Middle frontal gyrus (tissue), 1 donor: ENCODE results near the gene GAMT.

ENCODE experiments used
- DNase-seq: peaks from one replicate; pipeline ENCODE4 v3.0.0-alpha.2; 2015; ENCODE audit warnings: low spot score; ENCODE audit errors: extremely low spot score

GAMT gene

DNA sequence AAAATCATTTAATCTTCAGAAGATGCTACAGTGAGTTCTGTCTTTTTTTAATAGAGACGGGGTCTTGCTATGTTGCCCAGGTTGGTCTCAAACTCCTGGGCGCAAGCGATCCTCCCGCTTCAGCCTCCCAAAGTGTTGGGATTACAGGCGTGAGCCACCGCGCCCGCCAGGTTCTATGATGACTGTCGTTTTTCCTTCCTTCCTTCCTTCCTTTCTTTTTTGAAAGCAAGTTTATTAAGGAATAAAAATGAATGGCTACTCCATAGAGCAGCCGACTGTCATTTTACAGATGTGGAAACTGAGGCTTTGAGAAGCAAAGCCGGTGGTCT lies 511 bp upstream of the GAMT start:
- DNase-seq = no peak

DNA sequence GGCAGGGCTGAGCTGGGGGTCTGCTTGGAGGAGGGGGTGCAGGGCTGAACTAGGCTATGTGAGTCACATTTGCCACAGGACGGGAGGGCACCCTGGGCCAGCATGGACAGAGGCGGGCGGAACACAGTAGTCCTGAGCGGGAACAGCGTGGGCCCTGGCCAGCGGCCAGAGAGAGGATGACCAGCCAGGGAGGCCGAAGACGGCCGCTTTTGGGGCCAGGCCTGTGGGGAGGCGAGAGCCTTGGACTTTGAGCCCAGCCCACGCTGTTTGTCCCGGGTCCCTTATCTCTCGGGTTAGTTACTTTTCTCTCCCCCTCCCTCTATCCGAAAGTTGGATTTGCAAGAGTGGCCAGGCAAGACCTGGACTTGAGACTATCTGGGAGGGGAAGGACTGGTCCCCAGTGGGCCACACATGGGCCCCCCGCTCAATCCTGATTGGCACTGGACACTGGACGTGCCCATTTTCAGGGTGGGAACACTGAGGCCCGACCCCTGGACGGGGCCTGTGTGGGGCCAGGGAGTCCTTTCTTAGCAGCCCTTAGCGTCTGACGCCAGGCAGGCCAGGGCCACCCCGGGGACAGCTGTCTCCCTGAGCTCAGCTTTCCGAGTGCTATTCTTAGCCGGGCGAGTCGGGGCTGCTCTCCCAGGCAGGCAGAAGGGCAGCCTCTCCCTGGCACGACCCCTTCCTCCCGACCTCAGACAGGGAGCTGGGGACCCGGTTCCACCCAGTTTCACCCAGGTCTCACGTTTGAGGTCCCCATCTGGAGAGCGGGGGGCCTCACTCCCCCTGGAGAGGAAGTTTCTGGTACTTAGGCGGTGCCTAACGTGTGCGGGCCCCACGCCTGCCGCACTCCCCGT lies 833 bp downstream of the GAMT start:
- no peak for DNase-seq

DNA sequence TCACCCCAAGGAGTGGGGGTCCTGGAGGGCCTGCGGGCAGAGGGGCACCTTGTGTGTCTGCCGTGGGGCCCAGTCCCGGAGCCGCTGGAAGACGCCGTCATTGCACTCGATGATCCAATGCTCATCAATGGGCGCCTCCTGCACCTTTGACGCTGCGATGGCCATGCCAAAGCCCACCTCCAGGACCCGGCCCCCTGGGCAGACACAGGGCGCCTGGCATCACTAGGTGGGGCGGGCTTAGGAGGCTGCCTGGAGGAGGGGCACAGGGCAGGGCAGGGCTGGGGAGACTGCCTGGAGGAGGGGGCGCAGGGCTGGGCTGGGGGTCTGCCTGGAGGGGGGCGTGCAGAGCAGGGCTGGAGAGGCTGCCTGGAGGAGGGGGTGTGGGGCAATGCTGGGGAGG lies 1.6 kb downstream of the GAMT start:
- DNase-seq = no peak

DNA sequence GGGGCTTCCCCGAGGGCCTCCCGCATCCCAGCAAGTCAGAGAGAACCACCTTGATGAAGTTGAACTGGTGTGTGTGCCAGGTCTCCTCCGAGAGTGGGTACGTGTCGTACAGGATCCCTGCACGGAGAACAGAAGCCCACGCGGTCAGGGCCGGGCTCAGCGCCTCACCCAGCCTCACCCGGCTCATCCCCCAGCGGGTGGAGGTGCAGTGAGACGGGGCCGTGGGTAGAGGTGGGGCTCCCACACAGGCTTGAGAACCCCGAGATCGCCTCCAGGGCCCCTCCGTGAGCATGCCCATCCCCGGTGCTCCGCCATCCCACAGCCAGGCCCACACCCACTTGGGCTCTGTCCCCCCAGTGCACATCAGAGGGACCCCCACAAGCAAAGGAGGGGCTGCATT lies 2.3 kb downstream of the GAMT start:
- DNase-seq = no peak

DNA sequence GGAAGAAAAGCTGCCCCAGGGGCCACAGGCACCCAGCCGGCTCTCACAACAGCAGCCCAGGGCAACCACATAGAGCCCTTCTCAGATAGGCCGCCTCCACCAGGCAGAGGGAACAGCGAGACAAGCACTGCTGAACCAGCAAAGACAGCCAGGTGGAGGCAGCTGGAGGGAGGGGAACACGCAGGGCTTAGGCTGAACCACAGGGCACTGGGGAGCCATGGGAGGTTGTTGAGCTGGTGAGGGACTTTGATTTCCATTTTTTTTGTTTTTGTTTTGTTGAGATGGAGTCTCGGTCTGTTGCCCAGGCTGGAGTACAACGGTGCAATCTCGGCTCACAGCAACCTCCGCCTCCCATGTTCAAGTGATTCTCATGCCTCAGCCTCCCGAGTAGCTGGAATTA lies 3.5 kb downstream of the GAMT start:
- no peak for DNase-seq

DNA sequence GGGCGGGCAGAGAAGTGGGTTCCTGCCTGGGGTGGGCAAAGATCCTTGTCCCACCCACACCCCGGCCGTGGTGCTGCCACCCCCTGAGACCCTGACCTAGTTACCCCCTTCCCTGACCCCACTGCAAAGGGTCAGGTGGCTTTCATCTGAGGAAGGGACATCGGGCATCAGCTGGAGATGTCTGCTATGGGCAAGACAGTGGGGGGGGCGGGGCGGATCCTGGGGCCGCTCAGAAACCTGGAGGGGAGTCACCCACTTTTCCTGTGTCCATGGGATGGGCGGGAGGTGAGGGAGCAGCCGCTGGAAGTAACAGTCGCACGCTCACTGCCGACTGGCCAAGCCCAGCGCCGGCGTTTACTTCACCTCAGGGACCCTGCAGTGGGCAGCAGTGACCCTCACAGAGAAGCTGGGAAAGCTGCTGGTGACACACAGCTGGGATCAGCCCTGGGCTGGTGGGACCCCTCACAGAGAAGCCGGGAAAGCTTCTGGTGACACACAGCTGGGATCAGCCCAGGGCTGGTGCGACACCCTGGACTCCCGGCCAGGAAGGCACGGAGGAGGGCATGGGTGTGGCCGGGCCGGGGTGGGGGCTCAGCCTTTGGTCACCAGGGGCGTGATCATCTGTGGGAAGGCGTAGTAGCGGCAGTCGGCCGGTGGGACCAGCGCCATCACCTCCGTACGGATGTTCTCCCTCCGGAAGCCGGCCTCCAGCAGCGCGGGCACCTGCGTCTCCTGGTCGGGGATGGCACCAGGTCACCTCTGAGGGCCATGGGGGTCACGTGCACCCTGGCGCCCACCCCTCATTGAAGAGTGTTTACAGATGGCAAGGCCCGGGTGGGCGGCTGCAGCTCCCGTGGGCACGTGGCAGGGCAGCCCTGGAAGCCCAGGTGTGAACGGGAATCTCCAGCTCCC lies 4.3 kb downstream of the GAMT start:
- DNase-seq = no peak

DNA sequence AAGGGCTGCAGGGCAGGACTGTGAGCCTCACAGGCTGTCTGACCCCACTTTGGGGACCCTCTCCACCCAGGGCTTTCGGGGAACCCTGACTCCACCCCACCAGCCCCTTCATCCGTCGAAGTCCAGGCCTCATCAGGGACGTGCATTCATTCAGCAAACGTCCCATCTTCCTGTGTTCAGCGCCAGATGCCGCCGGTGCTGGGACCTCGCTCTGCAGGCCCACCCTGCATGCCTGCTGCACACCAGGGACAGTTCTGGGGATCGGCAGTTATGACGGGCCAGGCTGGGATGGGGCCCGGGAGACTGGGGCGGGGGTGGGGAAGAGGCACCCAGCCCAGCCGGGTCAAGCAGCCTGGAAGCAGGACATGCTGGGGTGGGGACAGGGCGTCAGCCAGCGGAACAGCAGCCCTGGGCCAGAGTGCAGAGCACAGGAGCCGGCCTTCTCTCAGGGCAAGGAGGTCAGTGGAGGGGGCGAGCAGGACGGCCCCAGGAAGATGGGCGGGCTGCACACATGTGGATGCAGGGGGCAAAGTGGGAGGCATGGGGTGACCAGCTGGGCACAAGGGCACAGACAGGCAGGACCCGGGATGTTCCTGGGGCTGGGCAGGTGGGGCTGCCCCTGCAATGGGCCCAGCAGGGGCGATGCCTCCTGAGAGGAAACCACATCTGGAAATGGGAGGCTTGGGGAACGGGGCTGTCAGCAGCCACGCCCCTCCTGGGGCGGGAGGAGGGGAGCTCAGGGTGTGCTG lies 5.1 kb downstream of the GAMT start:
- DNase-seq = no peak

DNA sequence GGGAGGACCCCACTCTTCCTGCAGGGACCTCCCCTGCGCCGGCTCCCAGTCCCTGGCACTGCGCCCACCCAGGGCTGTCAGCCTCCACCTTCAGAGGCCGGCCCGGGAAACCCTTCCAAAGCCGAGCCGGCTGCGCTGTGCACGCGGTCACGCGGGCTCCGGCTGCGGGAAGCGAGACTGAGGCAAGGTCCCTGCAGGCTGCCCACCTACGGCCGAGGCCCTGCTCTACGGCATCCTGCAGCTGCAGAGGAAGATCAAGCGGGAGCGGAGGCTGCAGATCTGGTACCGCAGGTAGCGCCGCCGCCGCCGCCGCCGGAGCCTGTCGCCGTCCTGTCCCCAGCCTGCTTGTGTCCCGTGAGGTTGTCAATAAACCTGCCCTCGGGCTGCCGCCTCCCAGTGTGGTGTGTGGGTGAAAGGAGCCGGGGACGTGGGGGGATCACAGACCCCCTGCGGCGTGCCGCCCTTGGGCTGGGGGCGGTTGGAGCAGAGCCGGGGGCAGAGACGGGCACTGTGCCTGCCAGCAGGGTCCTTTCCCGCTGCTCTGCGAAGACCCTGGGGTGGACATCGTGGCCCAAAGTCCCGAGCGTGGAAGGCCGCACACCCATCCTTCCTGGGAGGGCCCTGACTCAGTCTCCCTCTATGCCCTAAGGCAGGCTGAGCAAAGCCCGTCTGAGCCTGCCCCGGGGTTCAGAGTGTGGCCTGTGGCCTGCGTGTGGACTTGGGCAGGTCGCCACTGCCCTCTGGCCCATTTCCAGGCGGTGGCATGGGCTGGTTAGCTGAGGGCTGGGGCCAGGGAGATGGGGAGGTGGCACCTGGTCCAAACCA lies 5.9 kb downstream of the GAMT start:
- DNase-seq = no peak

DNA sequence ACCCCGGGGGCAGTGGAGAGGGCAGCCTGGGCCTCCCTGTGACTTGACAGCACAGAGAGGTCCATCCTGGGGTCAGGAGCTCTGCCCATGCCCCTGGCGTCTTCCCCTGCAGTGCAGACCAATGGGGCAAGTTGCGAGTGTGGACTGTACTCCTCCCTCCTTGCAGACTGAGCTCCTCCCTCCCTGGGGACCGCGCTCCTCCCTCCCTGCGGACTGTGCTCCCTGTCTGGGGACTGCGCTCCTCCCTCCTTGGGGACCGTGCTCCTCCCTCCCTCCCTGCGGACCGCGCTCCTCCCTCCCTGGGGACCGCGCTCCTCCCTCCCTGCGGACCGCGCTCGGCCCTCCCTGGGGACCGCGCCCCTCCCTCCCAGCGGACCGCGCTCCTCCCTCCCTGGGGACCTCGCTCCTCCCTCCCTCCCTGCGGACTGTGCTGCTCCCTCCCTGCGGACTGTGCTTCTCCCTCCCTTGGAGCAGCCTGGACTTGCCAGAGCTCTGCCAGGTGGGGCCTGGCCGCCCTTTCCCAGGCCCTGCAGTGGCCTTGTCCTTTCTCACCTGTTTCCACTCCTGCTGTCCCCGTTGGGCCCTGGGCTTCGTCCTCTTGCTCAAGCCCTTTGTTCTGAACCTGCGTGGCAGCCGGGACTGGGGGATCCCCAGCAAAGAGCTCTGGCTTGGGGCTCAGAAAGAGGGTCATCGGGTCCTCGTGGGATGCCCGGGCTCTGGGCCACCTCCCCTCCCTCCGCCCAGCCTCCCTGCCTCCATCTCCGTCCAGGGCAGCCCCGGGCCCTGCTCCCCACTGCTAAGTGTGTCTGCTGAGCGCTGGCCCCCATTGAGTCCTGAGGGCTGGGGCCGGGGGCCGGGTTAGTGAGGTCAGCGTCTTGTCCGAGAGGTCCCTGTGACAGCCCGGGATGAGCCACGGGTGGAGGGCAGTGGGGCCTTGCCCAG lies 6.8 kb downstream of the GAMT start:
- no peak for DNase-seq

DNA sequence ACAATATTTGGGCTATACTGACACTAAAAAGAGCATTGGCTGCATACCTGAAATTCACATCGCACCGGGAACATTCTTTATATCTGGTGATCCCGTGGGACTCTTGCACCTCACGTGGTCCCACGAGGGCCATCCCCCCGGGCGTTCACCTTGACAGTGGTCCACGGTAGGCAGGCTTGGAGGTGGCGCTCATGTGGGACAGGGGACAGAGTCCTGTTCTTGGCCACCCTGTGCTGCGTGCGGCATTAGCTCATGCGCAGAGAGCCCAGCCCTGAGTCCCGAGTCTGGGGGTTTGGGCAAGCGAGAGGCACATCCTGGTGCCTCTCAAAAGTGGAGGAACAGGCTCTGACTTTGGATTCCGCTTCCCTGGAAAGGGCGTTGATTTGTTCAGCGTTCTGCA lies 7.5 kb downstream of the GAMT start:
- no peak for DNase-seq

DNA sequence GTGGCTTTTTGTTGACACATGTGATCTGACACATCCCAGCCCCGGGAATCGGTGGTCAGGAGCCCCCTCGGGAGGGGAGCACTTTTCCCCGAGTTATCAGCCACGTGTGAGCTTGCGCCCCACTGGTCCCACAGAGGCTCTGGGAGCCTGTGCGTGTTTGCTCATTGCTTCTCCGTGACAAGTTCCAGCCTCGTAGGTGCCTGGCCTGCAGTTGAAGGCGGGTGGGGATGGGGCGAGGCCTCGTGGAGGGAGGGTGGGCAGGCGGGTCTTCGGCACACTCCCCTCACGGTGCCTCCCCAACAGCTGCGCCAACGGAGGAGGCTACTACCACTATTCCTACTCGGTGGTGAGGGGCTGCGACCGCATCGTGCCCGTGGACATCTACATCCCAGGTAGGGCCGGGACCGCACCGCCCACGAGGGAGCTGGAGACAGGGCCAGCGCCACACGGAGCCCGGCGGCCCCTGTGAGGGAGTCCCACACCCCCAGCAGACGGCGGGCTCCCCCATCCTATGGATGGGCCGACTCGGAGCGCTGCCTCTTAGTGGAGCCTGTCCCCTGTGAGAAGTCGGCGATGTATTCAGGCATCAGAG lies 8.3 kb downstream of the GAMT start:
- DNase-seq = no peak

DNA sequence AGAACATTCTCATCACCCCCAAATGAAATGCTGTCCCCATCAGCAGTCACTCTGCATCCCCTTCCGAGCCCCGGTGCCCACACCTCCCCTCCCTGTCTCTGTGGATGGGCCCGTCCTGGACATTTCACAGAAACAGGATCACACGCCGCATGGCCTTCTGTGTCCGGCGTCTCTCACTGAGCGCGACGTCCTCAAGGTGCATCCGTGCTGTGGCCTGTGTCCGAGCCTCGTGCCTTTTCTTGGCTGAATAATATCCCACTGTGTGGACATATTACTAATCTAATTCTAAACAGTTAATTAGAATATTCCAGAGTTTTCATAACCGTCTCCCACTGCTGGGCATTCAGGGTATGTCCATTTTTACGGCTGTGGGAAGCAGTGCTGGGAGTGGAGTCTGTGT lies 8.9 kb downstream of the GAMT start:
- no peak for DNase-seq

DNA sequence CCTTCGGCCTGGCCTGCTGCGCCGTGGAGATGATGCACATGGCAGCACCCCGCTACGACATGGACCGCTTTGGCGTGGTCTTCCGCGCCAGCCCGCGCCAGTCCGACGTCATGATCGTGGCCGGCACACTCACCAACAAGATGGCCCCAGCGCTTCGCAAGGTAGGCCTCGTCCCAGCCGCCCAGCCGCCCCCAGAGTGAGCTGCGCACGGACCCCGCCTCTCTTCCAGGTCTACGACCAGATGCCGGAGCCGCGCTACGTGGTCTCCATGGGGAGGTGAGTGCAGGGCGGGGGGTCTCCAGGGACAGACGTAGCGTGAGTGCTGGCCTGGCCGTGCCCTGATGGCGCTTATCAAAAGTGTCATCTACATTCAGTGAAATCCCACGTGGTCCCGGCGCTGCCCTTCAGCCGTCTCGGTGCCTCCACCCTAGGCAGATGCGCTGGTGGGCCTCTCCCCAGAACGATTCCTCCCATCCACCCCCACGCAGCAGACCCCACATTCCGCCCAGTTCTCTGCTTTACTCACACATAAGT lies 10.4 kb downstream of the GAMT start:
- DNase-seq = no peak

DNA sequence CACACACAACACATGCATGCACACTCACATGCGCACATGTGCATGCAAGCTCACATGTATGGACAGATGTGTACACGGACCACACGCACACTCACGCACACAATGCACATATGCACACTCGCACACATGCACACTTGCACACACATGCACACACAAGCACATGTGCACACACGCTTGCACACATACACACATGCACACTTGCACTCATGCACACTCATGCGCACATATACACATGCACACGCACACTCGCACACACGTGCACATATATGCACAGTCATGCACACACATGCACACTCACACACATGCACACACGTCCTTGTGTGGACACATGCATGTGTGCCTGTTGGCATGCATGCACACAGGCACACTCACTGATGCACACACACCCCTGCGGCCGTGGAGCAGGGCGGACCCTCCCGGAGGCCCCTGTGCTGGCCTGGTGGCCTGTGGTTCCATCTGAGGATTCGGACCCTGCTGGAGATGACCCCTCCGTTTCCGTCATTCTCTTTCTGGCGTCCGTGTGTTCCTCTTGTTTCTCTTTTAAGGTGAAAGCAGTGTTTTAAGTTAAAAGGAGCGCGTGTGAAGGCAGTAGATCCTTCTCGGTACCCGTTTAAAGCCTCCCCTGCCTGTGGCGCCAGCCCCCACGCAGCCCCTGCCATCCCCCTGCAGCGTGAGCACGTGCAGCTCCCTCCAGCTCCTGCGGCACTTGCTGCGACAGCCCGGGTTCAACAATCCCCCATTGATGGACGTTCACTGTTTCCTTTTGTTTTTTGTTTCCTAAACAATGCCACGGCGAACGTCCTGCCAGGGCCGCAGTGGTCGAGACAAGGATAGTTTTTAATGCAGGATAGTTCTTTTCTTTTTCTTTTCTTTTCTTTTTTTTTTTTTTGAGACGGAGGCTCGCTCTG lies 12.1 kb downstream of the GAMT start:
- no peak for DNase-seq

DNA sequence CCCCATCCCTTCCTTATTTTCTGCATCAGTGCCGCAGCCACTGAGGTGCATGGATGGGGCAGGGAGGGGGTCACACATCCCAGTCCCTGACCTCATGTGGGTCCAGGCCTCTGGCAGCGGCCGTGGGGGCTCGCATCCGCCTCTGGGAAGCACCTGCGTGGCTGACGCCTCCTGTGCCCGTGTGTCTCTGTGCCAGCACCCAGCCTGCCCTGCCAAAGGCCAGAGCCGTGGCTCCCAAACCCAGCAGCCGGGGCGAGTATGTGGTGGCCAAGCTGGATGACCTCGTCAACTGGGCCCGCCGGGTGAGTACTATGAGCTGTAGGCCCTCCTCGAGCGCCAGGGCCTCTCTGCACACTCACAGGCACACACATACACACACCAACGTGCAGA lies 12.7 kb downstream of the GAMT start:
- no peak for DNase-seq

DNA sequence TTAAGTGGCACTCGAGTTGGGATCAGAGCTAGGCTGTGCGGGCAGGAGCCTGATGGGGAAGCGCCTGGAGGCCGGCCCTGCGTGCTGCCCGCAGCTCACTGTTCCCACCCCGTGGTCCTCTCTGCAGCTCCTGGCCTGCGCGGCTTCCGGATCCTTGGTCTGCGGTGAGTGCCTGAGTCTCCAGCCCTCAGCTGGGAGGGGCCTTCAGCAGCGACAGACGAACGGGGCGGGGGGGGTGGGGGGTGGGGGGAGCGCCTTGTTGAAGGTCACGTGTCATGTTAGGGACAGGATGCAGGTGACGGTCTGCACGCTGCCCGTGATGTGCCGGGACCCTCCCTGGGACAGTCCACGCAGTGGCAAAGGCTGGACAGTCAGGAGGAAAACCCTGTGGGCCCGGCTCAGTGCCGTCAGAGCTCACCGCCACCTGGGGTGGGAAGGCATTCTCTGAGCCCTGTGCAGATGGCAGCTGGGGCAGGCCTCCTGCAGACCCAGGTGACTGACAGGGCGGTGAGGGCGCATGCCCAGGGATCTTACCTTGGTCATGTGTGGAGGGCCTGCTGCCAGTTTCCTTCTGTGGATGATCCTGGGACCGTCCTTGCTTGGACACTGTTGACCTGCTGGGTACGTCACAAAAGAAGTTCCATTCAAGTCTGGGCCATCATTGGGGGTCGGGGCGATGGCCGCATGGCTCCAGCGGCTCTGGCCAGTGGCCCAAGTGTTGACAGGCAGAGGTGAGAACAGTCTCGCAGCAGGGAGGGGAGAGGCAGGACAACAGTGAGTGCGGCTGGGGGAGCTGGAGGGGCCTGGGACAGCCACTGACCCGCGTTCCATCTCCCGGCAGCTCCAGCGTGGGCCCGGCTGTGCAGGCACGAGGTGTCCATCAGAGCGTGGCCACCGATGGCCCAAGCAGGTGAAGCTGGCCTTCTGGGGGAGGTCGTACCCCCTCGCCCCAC lies 13.4 kb downstream of the GAMT start:
- DNase-seq = no peak
